Cardiac fibroblast (primary cell): Measurements from ENCODE around the gene SLC39A5.

Experiments
- DNase-seq, 2 donors: peaks; one replicate each; pipeline versions ENCODE4 v3.0.0 to v3.0.0-alpha.2; 2010; ENCODE audit warnings: low read depth in 2 of 2
- H3K4me3 ChIP-seq, 2 donors: replicated peaks in 1 of 2; 1 replicate in 1 of 2; 2 replicates in 1 of 2; pipeline ENCODE4 v1.5.1; 2011; ENCODE audit warnings: low read depth in 2 of 2, low read length in 2 of 2, mild to moderate bottlenecking in 2 of 2, moderate library complexity in 1 of 2
- CTCF ChIP-seq: IDR thresholded peaks from one replicate; pipeline ENCODE4 v1.5.1; 2011; ENCODE audit warnings: low read depth, mild to moderate bottlenecking, low read length, inconsistent platforms

Gene SLC39A5

GRCh38 chr12:56198836-56199235, 31.0 kb upstream of the SLC39A5 start:
- H3K4me3 ChIP-seq, result no peak overlapping the region
- peak in 1 of 2 donors; percentile 66 for DNase-seq
- no peak for TF ChIP-seq CTCF

GRCh38 chr12:56202366-56202765, 27.5 kb upstream of the SLC39A5 start:
- TF ChIP-seq CTCF, result no peak
- no peak overlapping the region for H3K4me3 ChIP-seq
- DNase-seq, result no peak

- H3K4me3 ChIP-seq, result no peak overlapping the region
- TF ChIP-seq CTCF, result no peak
- no peak for DNase-seq
Measured at GRCh38 chr12:56202838-56203237, 27.0 kb upstream of the SLC39A5 start.

GRCh38 chr12:56204275-56204674, 25.6 kb upstream of the SLC39A5 start:
- no peak for TF ChIP-seq CTCF
- DNase-seq, result no peak
- H3K4me3 ChIP-seq, result no peak overlapping the region

GRCh38 chr12:56205445-56205844, 24.4 kb upstream of the SLC39A5 start:
- DNase-seq, result no peak
- no peak for TF ChIP-seq CTCF
- H3K4me3 ChIP-seq, result no peak overlapping the region

- DNase-seq, result peak; percentile 65 to 76
- peak; percentile 74 for TF ChIP-seq CTCF
- H3K4me3 ChIP-seq, result no peak overlapping the region
Measured at GRCh38 chr12:56206452-56207166, 23.2 kb upstream of the SLC39A5 start.

GRCh38 chr12:56208006-56208405, 21.8 kb upstream of the SLC39A5 start:
- no peak for DNase-seq
- no peak overlapping the region for H3K4me3 ChIP-seq
- TF ChIP-seq CTCF, result no peak
